Measurements from ENCODE around the gene ENAM. TPM values are rescaled to one million over a fixed set of nuclear protein-coding genes. Genes with fewer than 3 reads are reported as not detected.

Gene ENAM
- total RNA-seq, 1 experiment from 2014 or later: not detected

- no peaks in the 10 kb centered on the region for H3K4me1 ChIP-seq (ENCODE audit: control insufficient read depth in 1 of 2, insufficient read depth in 2 of 2, low read length in 2 of 2)
- H2AFZ ChIP-seq (ENCODE audit: low read depth, low read length, poor library complexity, severe bottlenecking): no peak overlapping the region
- no peak for ATAC-seq
- no peak overlapping the region for H3K4me2 ChIP-seq (ENCODE audit: low read length)
- no peak overlapping the region for H3K27ac ChIP-seq (ENCODE audit: low read depth, low read length)
- H3K36me3 ChIP-seq (ENCODE audit: control insufficient read depth in 1 of 2, insufficient read depth in 2 of 2, low read length in 2 of 2): no peaks in the 10 kb centered on the region
- H3K79me2 ChIP-seq (ENCODE audit: insufficient read depth, low read length): no peaks in the 10 kb centered on the region
- H3K9me3 ChIP-seq (ENCODE audit: control insufficient read depth in 1 of 2, insufficient read depth in 1 of 2, low read depth in 1 of 2, low read length in 2 of 2): no peaks in the 10 kb centered on the region
- DNase-seq (ENCODE audit: low read depth, low spot score): no peak
- no peaks in the 10 kb centered on the region for H4K20me1 ChIP-seq (ENCODE audit: insufficient read depth)
- no TSS peak for BruUV-seq (replicated peaks)
- no peaks in the 10 kb centered on the region for H3K9me2 ChIP-seq (ENCODE audit: insufficient read depth)
- ChIA-PET CTCF (no interaction called here), POLR2A (no interaction called here), RAD21 (ENCODE audit: low non-redundant PET in 1 of 2, low total read pairs in 2 of 2, uncharacterized antibody in 2 of 2, unreplicated experiment in 2 of 2) (no interaction called here)
- H3K9ac ChIP-seq (ENCODE audit: low read length): no peak overlapping the region
- H3K4me3 ChIP-seq (replicated peaks in 1 of 2; ENCODE audit: low read depth in 1 of 2, low read length in 2 of 2): no peak overlapping the region
- H3K27me3 ChIP-seq (ENCODE audit: insufficient read depth, low read length): no peaks in the 10 kb centered on the region
- intact Hi-C loops (cut with micrococcal nuclease): no loop called here
- TF ChIP-seq CBX3 (IDR thresholded peaks at IDR 0.05; ENCODE audit: low read depth): no peak
- TF ChIP-seq POLR2AphosphoS5 (IDR thresholded peaks at IDR 0.05; ENCODE audit: low read depth, low read length): no peak
- no peak for TF ChIP-seq FOSL1 (IDR thresholded peaks at IDR 0.05; ENCODE audit: low read depth)
- no peak for TF ChIP-seq ZNF274 (IDR thresholded peaks at IDR 0.05; ENCODE audit: low read depth, low read length)
- no peak for TF ChIP-seq REST (IDR thresholded peaks at IDR 0.05; ENCODE audit: low read depth)
- TF ChIP-seq CTCF (IDR thresholded peaks at IDR 0.05 in 2 of 3, conservative IDR thresholded peaks at IDR 0.05 in 1 of 3; ENCODE audit: borderline replicate concordance in 1 of 3, insufficient read depth in 1 of 3, low read depth in 2 of 3, low read length in 2 of 3): no peak
- TF ChIP-seq RAD21 (IDR thresholded peaks at IDR 0.05; ENCODE audit: low read depth): no peak
- TF ChIP-seq POLR2A (IDR thresholded peaks at IDR 0.05; ENCODE audit: borderline replicate concordance, extremely low read depth, insufficient read depth, insufficient read length): no peak
- no peak for TF ChIP-seq ZFX (IDR thresholded peaks at IDR 0.05)
- no peak for TF ChIP-seq EZH2phosphoT487 (IDR thresholded peaks at IDR 0.05; ENCODE audit: borderline replicate concordance)
- TF ChIP-seq MAX (IDR thresholded peaks at IDR 0.05): no peak
- TF ChIP-seq EZH2 (IDR thresholded peaks at IDR 0.05): no peak
Measured at GRCh38 chr4:70613306-70614183, 15.0 kb upstream of the ENAM start.
